ENCODE results near the gene MRTO4. TPM values are rescaled to one million over a fixed set of nuclear protein-coding genes. Genes with fewer than 3 reads are reported as not detected.

MRTO4 gene
- total and polyA plus RNA-seq, 2 of the 13 experiments (the other 11 are each of a cell fraction or from before 2014, with no cell fraction given), result 28.1 to 59.2 TPM

DNA sequence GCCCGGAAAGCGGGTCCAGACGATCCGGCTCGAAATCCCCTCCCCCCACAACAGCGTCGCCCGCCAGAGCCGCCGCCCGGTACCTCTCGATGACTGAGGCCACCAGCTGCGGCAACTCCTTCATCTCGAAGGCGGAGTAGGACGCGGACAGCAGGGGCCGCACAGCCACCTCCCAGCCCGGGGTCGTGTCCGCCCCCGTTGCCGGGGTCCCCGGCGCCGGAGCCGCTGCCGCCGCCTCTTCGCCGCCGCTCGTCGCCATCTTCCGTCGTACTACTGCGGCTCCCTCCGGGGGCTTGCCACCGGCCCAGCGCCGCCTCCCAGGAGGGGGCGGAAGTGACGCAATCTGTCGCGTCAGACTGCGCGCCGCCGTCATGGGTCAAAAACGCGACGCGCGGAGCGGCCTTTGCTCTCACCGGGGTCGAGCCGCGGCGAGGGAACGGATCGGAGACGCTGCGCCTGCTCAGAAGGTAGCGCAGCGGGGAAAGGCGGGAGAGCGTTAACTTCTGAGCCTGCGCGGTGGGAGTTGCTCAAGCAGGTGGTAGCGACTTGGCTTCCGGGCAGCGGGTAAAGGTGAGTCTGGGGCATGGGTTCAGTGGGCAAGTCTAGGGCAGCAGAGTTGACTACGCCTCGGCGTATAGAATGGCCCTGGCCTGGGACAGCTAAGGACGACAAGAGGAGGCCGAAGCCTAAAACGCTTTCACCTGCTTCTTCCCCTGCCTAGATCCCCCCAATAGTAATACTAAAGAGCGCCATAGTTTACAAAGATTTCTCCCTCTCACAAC, 41.4 kb upstream of the MRTO4 start, which contains the start of gene UBR4 (continued):
- TF ChIP-seq, protein P1, sequence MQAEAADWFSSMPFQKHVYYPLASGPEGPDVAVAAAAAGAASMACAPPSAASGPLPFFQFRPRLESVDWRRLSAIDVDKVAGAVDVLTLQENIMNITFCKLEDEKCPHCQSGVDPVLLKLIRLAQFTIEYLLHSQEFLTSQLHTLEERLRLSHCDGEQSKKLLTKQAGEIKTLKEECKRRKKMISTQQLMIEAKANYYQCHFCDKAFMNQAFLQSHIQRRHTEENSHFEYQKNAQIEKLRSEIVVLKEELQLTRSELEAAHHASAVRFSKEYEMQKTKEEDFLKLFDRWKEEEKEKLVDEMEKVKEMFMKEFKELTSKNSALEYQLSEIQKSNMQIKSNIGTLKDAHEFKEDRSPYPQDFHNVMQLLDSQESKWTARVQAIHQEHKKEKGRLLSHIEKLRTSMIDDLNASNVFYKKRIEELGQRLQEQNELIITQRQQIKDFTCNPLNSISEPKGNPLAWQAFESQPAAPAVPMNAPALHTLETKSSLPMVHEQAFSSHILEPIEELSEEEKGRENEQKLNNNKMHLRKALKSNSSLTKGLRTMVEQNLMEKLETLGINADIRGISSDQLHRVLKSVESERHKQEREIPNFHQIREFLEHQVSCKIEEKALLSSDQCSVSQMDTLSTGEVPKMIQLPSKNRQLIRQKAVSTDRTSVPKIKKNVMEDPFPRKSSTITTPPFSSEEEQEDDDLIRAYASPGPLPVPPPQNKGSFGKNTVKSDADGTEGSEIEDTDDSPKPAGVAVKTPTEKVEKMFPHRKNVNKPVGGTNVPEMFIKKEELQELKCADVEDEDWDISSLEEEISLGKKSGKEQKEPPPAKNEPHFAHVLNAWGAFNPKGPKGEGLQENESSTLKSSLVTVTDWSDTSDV (CRISPR knock-in tag; IDR thresholded peaks at IDR 0.05), result no peak
- TF ChIP-seq ZNF768 (CRISPR knock-in tag; IDR thresholded peaks at IDR 0.05) (peak; percentile 99), RAD21 (CRISPR knock-in tag; IDR thresholded peaks at IDR 0.05) (peak; percentile 56), ZNF850 (CRISPR knock-in tag; conservative IDR thresholded peaks at IDR 0.05) (no peak), ZNF557 (CRISPR knock-in tag; IDR thresholded peaks at IDR 0.05) (peak; percentile 89; the same call in 1 of the 2 replicates), HNRNPL (IDR thresholded peaks at IDR 0.05; ENCODE audit: low read depth, low read length) (peak; percentile 96), SRF (IDR thresholded peaks at IDR 0.05; ENCODE audit: low read depth, low read length) (no peak), CAMTA2 (CRISPR knock-in tag; IDR thresholded peaks at IDR 0.05; ENCODE audit: borderline replicate concordance) (no peak; the same call in 1 of the 2 replicates), IKZF1 (IDR thresholded peaks at IDR 0.05) (no peak)
- TF ChIP-seq, protein P2, sequence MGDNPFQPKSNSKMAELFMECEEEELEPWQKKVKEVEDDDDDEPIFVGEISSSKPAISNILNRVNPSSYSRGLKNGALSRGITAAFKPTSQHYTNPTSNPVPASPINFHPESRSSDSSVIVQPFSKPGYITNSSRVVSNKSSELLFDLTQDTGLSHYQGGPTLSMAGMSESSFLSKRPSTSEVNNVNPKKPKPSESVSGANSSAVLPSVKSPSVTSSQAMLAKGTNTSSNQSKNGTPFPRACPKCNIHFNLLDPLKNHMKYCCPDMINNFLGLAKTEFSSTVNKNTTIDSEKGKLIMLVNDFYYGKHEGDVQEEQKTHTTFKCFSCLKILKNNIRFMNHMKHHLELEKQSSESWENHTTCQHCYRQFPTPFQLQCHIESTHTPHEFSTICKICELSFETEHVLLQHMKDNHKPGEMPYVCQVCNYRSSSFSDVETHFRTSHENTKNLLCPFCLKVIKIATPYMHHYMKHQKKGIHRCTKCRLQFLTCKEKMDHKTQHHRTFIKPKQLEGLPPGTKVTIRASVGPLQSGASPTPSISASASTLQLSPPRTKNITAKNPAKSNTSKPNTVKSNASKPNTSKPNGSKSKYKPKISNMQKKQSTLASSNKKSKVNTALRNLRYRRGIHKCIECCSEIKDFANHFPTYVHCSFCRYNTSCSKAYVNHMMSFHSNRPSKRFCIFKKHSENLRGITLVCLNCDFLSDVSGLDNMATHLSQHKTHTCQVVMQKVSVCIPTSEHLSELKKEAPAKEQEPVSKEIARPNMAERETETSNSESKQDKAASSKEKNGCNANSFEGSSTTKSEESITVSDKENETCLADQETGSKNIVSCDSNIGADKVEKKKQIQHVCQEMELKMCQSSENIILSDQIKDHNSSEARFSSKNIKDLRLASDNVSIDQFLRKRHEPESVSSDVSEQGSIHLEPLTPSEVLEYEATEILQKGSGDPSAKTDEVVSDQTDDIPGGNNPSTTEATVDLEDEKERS (CRISPR knock-in tag; IDR thresholded peaks at IDR 0.05), result no peak
- TF ChIP-seq, protein P3, sequence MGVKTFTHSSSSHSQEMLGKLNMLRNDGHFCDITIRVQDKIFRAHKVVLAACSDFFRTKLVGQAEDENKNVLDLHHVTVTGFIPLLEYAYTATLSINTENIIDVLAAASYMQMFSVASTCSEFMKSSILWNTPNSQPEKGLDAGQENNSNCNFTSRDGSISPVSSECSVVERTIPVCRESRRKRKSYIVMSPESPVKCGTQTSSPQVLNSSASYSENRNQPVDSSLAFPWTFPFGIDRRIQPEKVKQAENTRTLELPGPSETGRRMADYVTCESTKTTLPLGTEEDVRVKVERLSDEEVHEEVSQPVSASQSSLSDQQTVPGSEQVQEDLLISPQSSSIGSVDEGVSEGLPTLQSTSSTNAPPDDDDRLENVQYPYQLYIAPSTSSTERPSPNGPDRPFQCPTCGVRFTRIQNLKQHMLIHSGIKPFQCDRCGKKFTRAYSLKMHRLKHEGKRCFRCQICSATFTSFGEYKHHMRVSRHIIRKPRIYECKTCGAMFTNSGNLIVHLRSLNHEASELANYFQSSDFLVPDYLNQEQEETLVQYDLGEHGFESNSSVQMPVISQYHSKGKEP (CRISPR knock-in tag; IDR thresholded peaks at IDR 0.05), result 0 out of 2 replicates have a peak, but pooled peaks have one; percentile 67
- TF ChIP-seq, protein P4, sequence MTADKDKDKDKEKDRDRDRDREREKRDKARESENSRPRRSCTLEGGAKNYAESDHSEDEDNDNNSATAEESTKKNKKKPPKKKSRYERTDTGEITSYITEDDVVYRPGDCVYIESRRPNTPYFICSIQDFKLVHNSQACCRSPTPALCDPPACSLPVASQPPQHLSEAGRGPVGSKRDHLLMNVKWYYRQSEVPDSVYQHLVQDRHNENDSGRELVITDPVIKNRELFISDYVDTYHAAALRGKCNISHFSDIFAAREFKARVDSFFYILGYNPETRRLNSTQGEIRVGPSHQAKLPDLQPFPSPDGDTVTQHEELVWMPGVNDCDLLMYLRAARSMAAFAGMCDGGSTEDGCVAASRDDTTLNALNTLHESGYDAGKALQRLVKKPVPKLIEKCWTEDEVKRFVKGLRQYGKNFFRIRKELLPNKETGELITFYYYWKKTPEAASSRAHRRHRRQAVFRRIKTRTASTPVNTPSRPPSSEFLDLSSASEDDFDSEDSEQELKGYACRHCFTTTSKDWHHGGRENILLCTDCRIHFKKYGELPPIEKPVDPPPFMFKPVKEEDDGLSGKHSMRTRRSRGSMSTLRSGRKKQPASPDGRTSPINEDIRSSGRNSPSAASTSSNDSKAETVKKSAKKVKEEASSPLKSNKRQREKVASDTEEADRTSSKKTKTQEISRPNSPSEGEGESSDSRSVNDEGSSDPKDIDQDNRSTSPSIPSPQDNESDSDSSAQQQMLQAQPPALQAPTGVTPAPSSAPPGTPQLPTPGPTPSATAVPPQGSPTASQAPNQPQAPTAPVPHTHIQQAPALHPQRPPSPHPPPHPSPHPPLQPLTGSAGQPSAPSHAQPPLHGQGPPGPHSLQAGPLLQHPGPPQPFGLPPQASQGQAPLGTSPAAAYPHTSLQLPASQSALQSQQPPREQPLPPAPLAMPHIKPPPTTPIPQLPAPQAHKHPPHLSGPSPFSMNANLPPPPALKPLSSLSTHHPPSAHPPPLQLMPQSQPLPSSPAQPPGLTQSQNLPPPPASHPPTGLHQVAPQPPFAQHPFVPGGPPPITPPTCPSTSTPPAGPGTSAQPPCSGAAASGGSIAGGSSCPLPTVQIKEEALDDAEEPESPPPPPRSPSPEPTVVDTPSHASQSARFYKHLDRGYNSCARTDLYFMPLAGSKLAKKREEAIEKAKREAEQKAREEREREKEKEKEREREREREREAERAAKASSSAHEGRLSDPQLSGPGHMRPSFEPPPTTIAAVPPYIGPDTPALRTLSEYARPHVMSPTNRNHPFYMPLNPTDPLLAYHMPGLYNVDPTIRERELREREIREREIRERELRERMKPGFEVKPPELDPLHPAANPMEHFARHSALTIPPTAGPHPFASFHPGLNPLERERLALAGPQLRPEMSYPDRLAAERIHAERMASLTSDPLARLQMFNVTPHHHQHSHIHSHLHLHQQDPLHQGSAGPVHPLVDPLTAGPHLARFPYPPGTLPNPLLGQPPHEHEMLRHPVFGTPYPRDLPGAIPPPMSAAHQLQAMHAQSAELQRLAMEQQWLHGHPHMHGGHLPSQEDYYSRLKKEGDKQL (CRISPR knock-in tag; IDR thresholded peaks at IDR 0.05; ENCODE audit: low read depth), result peak; percentile 68; the same call in 1 of the 2 replicates
- TF ChIP-seq, protein P5, sequence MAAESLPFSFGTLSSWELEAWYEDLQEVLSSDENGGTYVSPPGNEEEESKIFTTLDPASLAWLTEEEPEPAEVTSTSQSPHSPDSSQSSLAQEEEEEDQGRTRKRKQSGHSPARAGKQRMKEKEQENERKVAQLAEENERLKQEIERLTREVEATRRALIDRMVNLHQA (CRISPR knock-in tag; IDR thresholded peaks at IDR 0.05), result no peak; the same call in 1 of the 2 replicates
- TF ChIP-seq, protein P6, sequence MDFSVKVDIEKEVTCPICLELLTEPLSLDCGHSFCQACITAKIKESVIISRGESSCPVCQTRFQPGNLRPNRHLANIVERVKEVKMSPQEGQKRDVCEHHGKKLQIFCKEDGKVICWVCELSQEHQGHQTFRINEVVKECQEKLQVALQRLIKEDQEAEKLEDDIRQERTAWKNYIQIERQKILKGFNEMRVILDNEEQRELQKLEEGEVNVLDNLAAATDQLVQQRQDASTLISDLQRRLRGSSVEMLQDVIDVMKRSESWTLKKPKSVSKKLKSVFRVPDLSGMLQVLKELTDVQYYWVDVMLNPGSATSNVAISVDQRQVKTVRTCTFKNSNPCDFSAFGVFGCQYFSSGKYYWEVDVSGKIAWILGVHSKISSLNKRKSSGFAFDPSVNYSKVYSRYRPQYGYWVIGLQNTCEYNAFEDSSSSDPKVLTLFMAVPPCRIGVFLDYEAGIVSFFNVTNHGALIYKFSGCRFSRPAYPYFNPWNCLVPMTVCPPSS (IDR thresholded peaks at IDR 0.05), result no peak
